ENCODE results near the gene PDZRN3.

PDZRN3 gene

DNA sequence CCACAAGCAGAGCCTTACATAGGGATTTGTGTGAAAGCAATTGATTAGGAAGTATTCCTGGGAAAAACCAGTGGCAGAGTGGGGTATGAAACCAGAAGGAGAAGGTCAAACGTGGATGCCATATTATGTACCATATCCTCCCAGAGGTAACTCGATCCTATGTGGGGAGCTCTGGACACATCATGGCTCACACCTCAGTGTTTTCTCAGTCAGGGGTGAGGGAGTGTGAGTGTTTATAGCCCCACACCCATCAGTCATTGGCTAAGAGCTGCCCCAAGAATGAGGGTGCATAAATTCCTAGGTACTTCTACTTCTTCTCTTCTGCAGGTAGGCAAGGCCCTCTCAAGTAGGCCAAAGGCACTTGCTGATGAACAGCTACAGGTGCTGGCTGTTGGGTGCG lies 28.2 kb upstream of the PDZRN3 start:
- Histone ChIP-seq H3K27me3 (ENCODE audit: insufficient read depth, poor library complexity, severe bottlenecking) (no peaks in the 10 kb centered on the region), H3K27ac (replicated peaks) (no peak overlapping the region), H3K4me3 (replicated peaks; ENCODE audit: insufficient read depth, low read length) (no peak overlapping the region)
- TF ChIP-seq, protein P1, sequence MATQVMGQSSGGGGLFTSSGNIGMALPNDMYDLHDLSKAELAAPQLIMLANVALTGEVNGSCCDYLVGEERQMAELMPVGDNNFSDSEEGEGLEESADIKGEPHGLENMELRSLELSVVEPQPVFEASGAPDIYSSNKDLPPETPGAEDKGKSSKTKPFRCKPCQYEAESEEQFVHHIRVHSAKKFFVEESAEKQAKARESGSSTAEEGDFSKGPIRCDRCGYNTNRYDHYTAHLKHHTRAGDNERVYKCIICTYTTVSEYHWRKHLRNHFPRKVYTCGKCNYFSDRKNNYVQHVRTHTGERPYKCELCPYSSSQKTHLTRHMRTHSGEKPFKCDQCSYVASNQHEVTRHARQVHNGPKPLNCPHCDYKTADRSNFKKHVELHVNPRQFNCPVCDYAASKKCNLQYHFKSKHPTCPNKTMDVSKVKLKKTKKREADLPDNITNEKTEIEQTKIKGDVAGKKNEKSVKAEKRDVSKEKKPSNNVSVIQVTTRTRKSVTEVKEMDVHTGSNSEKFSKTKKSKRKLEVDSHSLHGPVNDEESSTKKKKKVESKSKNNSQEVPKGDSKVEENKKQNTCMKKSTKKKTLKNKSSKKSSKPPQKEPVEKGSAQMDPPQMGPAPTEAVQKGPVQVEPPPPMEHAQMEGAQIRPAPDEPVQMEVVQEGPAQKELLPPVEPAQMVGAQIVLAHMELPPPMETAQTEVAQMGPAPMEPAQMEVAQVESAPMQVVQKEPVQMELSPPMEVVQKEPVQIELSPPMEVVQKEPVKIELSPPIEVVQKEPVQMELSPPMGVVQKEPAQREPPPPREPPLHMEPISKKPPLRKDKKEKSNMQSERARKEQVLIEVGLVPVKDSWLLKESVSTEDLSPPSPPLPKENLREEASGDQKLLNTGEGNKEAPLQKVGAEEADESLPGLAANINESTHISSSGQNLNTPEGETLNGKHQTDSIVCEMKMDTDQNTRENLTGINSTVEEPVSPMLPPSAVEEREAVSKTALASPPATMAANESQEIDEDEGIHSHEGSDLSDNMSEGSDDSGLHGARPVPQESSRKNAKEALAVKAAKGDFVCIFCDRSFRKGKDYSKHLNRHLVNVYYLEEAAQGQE (IDR thresholded peaks at IDR 0.05; ENCODE audit: insufficient replicate concordance, low read depth): no peak
- no peak for TF ChIP-seq POLR2AphosphoS5 (IDR thresholded peaks at IDR 0.05; ENCODE audit: low read depth)
- no peak for TF ChIP-seq SPI1 (IDR thresholded peaks at IDR 0.05; ENCODE audit: borderline replicate concordance, low read depth)
- TF ChIP-seq GABPA (IDR thresholded peaks at IDR 0.05; ENCODE audit: low read depth): no peak
- no peak for DNase-seq (ENCODE audit: low read depth in 1 of 2, low spot score in 1 of 2)

DNA sequence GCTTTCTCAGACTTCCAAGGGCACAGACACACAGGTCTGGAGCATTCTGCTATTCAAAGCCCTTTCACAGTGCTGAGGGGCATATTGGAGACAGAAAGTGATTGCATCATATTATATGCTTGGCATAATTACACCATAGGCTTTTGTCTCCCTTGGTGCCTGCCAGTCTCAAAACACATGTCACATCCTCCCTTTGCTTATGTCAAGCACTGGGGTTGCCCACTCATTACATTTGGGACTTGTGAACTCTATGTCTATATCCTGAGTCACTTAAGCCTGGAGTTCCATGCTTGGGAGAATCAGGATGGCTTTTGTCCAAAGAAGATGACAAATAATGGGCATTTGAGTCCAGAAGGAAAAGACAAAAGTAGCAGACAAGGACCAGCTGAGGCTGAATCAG lies 12.3 kb upstream of the PDZRN3 start:
- Histone ChIP-seq H3K27me3 (ENCODE audit: insufficient read depth, poor library complexity, severe bottlenecking) (no peaks in the 10 kb centered on the region), H3K27ac (replicated peaks) (no peak overlapping the region), H3K4me3 (replicated peaks; ENCODE audit: insufficient read depth, low read length) (no peak overlapping the region)
- TF ChIP-seq, protein P1 (IDR thresholded peaks at IDR 0.05; ENCODE audit: insufficient replicate concordance, low read depth): no peak
- no peak for TF ChIP-seq POLR2AphosphoS5 (IDR thresholded peaks at IDR 0.05; ENCODE audit: low read depth)
- no peak for TF ChIP-seq GABPA (IDR thresholded peaks at IDR 0.05; ENCODE audit: low read depth)
- TF ChIP-seq, protein P2, sequence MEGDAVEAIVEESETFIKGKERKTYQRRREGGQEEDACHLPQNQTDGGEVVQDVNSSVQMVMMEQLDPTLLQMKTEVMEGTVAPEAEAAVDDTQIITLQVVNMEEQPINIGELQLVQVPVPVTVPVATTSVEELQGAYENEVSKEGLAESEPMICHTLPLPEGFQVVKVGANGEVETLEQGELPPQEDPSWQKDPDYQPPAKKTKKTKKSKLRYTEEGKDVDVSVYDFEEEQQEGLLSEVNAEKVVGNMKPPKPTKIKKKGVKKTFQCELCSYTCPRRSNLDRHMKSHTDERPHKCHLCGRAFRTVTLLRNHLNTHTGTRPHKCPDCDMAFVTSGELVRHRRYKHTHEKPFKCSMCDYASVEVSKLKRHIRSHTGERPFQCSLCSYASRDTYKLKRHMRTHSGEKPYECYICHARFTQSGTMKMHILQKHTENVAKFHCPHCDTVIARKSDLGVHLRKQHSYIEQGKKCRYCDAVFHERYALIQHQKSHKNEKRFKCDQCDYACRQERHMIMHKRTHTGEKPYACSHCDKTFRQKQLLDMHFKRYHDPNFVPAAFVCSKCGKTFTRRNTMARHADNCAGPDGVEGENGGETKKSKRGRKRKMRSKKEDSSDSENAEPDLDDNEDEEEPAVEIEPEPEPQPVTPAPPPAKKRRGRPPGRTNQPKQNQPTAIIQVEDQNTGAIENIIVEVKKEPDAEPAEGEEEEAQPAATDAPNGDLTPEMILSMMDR (IDR thresholded peaks at IDR 0.05; ENCODE audit: insufficient read depth, low read length): no peak
- no peak for TF ChIP-seq SPI1 (IDR thresholded peaks at IDR 0.05; ENCODE audit: borderline replicate concordance, low read depth)
- DNase-seq (ENCODE audit: low read depth in 1 of 2, low spot score in 1 of 2): no peak

DNA sequence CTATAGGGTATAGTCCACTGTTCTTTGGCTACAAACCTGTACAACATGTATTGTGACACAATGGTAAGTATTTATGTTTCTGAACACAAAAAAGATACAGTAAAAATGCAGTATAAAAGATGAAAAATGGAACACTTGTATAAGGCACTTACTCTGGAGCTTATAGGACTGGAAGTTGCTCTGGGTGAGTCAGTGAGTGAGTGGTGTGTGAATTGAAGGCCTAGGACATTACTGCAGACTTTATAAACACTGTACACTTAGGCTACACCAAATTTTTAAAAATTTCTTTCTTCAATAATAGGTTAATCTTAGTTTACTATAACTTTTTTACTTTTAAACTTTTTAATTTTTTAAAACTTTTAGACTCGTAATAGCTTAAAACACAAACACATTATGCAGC lies 10.5 kb upstream of the PDZRN3 start:
- H3K27me3 ChIP-seq (ENCODE audit: insufficient read depth, poor library complexity, severe bottlenecking): no peaks in the 10 kb centered on the region
- no peak overlapping the region for H3K27ac ChIP-seq (replicated peaks)
- TF ChIP-seq GABPA (IDR thresholded peaks at IDR 0.05; ENCODE audit: low read depth): no peak
- TF ChIP-seq, protein P2 (IDR thresholded peaks at IDR 0.05; ENCODE audit: insufficient read depth, low read length): no peak
- DNase-seq (ENCODE audit: low read depth in 1 of 2, low spot score in 1 of 2): no peak
- no peak overlapping the region for H3K4me3 ChIP-seq (replicated peaks; ENCODE audit: insufficient read depth, low read length)

DNA sequence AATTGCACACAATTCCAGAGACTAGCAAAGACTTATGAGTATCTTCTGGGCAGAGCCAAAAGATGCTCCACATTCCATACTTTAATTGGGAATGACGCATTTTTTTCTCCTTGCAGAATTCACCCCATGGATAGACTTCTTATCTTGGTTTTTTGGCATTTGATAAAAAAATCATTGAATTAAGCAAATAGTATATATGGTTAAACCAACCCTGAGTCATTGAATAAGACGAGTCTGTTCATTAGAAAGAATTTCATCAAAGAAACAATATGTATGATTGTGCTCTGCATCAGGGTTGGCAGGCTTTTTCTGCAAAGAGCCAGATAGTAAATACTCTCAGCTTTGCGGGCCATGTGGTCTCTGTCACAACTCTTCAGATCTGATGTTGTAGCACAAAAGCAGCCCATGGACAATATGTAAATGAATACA lies 9.2 kb upstream of the PDZRN3 start:
- TF ChIP-seq, protein P2 (IDR thresholded peaks at IDR 0.05; ENCODE audit: insufficient read depth, low read length): no peak
- no peak for TF ChIP-seq SPI1 (IDR thresholded peaks at IDR 0.05; ENCODE audit: borderline replicate concordance, low read depth)
- TF ChIP-seq POLR2AphosphoS5 (IDR thresholded peaks at IDR 0.05; ENCODE audit: low read depth): no peak
- TF ChIP-seq, protein P1 (IDR thresholded peaks at IDR 0.05; ENCODE audit: insufficient replicate concordance, low read depth): no peak
- TF ChIP-seq GABPA (IDR thresholded peaks at IDR 0.05; ENCODE audit: low read depth): no peak
- DNase-seq (ENCODE audit: low read depth in 1 of 2, low spot score in 1 of 2): no peak
- no peak overlapping the region for H3K27ac ChIP-seq (replicated peaks)
- no peaks in the 10 kb centered on the region for H3K27me3 ChIP-seq (ENCODE audit: insufficient read depth, poor library complexity, severe bottlenecking)
- no peak overlapping the region for H3K4me3 ChIP-seq (replicated peaks; ENCODE audit: insufficient read depth, low read length)
